ENCODE measurements around the gene HOXB1.

The HOXB1 gene

DNA sequence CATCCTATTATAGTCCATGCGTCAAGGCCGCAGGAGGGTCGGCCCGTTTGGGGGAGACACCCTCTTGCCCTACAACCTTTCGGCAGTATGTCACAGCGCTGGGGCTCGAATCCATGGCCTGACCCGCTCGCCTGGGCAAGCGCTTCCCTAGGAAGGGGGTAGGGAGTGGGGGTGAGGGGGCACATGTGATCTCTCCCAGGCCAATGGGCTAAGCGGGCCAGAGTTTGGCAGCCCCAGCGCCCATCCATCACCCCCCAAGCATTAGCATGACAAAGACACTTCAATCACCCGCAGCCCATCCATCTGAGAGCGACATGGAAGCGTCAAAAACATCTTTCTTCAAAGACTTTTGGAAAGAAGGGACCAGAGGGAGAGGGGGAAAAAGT lies at the start of gene HOXB1:
TSS of gene HOXB1 (minus strand) at position 125 of the 386 bp plus-strand sequence. CDS start at position 18, 107 bp downstream.
- H3K4me2 ChIP-seq (ENCODE audit: low read length), result no peak within 1 kb of the TSS
- H3K9me3 ChIP-seq (ENCODE audit: control insufficient read depth, low read length), result no peaks in the 10 kb centered on the region
- no peak for TF ChIP-seq CTCF (IDR thresholded peaks at IDR 0.05)
- H3K4me1 ChIP-seq, result no peaks in the 10 kb centered on the region
- no peaks in the 10 kb centered on the region for H3K27me3 ChIP-seq (ENCODE audit: control insufficient read depth, insufficient read depth, low read length)
- H3K27ac ChIP-seq, result no peak within 1 kb of the TSS
- no peaks in the 10 kb centered on the region for H3K36me3 ChIP-seq (ENCODE audit: control insufficient read depth, insufficient read depth, low read length)
- no peak within 1 kb of the TSS for H2AFZ ChIP-seq
- H3K4me3 ChIP-seq (ENCODE audit: low read depth, low read length), result no peak within 1 kb of the TSS
- no peaks in the 10 kb centered on the region for H3K79me2 ChIP-seq
- H3K9ac ChIP-seq, result no peak within 1 kb of the TSS

DNA sequence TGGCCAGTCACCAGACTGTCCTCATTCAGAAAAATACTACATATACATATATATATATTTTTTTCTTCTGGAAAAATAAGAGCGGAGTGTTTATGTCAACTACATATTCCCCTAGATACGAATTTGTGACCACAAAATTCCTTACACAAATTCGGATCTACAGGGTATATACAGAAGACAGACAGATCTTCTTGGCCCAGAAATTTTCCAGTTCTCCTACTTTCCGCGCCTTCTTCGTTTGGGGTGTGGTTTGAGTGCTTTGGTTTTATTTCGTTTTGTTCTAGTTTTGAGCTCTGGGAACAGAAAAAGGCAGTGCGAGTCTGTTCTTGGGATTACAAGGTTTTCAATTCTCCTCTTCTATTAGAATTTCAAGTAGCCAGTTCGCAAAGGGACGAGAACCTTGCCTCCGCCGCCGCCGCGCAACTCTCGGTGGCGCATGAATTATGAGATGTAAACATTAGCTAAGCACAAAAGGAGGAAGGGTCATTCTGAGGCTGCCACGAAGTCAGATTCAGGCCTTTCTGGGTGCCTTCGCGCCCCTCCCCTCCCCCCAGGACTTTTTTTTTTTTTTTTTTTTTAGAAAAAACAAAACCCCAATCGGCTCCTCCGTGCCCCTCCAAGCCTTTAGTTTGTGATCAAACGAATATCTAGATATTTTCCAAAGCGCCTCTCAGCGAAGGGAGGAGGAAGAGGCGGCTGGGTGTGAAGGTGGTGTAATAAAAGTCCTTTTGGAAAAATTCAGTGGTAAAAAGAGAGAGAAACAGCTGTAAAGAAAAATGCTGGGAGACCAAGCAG lies 49.1 kb upstream of the HOXB1 start:
- TF ChIP-seq CTCF (IDR thresholded peaks at IDR 0.05), result no peak
- H3K9me3 ChIP-seq (ENCODE audit: control insufficient read depth, low read length), result no peaks in the 10 kb centered on the region
- no peaks in the 10 kb centered on the region for H3K36me3 ChIP-seq (ENCODE audit: control insufficient read depth, insufficient read depth, low read length)
- no peaks in the 10 kb centered on the region for H3K4me1 ChIP-seq
- no peaks in the 10 kb centered on the region for H3K27me3 ChIP-seq (ENCODE audit: control insufficient read depth, insufficient read depth, low read length)
- H2AFZ ChIP-seq, result no peak overlapping the region
- H3K4me2 ChIP-seq (ENCODE audit: low read length), result peak overlapping the region; percentile 77
- no peak overlapping the region for H3K9ac ChIP-seq
- H3K79me2 ChIP-seq, result no peaks in the 10 kb centered on the region
- H3K4me3 ChIP-seq (ENCODE audit: low read depth, low read length), result no peak overlapping the region
- H3K27ac ChIP-seq, result no peak overlapping the region

GRCh38 chr17:48579471-48579759 lies 48.6 kb upstream of the HOXB1 start:
- no peak overlapping the region for H3K9ac ChIP-seq
- no peak overlapping the region for H3K4me3 ChIP-seq (ENCODE audit: low read depth, low read length)
- no peak overlapping the region for H3K4me2 ChIP-seq (ENCODE audit: low read length)
- H3K27ac ChIP-seq, result no peak overlapping the region
- H2AFZ ChIP-seq, result no peak overlapping the region
- H3K9me3 ChIP-seq (ENCODE audit: control insufficient read depth, low read length), result no peaks in the 10 kb centered on the region
- H3K36me3 ChIP-seq (ENCODE audit: control insufficient read depth, insufficient read depth, low read length), result no peaks in the 10 kb centered on the region
- H3K4me1 ChIP-seq, result no peaks in the 10 kb centered on the region
- H3K79me2 ChIP-seq, result no peaks in the 10 kb centered on the region
- H3K27me3 ChIP-seq (ENCODE audit: control insufficient read depth, insufficient read depth, low read length), result no peaks in the 10 kb centered on the region
- no peak for TF ChIP-seq CTCF (IDR thresholded peaks at IDR 0.05)

GRCh38 chr17:48578616-48579470 lies 48.0 kb upstream of the HOXB1 start:
- Histone ChIP-seq H3K4me3 (ENCODE audit: low read depth, low read length) (peak overlapping the region; percentile 28), H3K9me3 (ENCODE audit: control insufficient read depth, low read length) (no peaks in the 10 kb centered on the region), H3K9ac (no peak overlapping the region), H2AFZ (no peak overlapping the region), H3K27ac (peak overlapping the region; percentile 17), H3K79me2 (no peaks in the 10 kb centered on the region), H3K27me3 (ENCODE audit: control insufficient read depth, insufficient read depth, low read length) (no peaks in the 10 kb centered on the region), H3K4me1 (no peaks in the 10 kb centered on the region), H3K4me2 (ENCODE audit: low read length) (peak overlapping the region; percentile 57), H3K36me3 (ENCODE audit: control insufficient read depth, insufficient read depth, low read length) (no peaks in the 10 kb centered on the region)
- no peak for TF ChIP-seq CTCF (IDR thresholded peaks at IDR 0.05)

Data from parathyroid adenoma (tissue), 2 donors.